GM13976 (cell line): ENCODE data around the gene CFAP46.

Source experiments
- DNase-seq: peaks from one replicate; pipeline ENCODE4 v3.0.0; 2012; ENCODE audit warnings: low spot score
- CTCF ChIP-seq: IDR thresholded peaks from 2 replicates; pipeline ENCODE4 v1.5.1; 2012; ENCODE audit warnings: borderline replicate concordance, mild to moderate bottlenecking; ENCODE audit not compliant: insufficient read depth; ENCODE audit errors: extremely low read depth, missing control alignments, control extremely low read depth
- in situ Hi-C: fragments of 300-500 bp; cut with MboI; formaldehyde crosslinking; loops from one replicate; pipeline ENCODE4 v1.12.0; 2022; ENCODE audit warnings: low sequenced_read_pairs, mixed read lengths, inconsistent platforms; ENCODE audit not compliant: unreplicated experiment

CFAP46 gene

GRCh38 chr10:132804287-132804686 is 138.1 kb downstream of the CFAP46 start:
- in situ Hi-C loops, result no loop called here

GRCh38 chr10:132803416-132804210 is 138.8 kb downstream of the CFAP46 start:
- no peak for DNase-seq
- in situ Hi-C loops, result no loop called here
- no peak for TF ChIP-seq CTCF

More at GRCh38 chr10:132804287-132804686, 138.1 kb downstream of the CFAP46 start:
- no peak for DNase-seq
- no peak for TF ChIP-seq CTCF

GRCh38 chr10:132802694-132803320 is 139.6 kb downstream of the CFAP46 start:
- in situ Hi-C loops, result no loop called here
- DNase-seq, result no peak
- no peak for TF ChIP-seq CTCF

GRCh38 chr10:132802048-132802447 is 140.3 kb downstream of the CFAP46 start:
- in situ Hi-C loops, result no loop called here
- TF ChIP-seq CTCF, result no peak
- no peak for DNase-seq

GRCh38 chr10:132799865-132800264 is 142.5 kb downstream of the CFAP46 start:
- no peak for TF ChIP-seq CTCF
- in situ Hi-C loops, result no loop called here
- no peak for DNase-seq

GRCh38 chr10:132798876-132799275 is 143.5 kb downstream of the CFAP46 start:
- no peak for TF ChIP-seq CTCF
- in situ Hi-C loops, result no loop called here
- DNase-seq, result no peak
